Body of pancreas (tissue), 4 donors: ENCODE data around the gene VCX3A. TPM values are rescaled to one million over a fixed set of nuclear protein-coding genes. Genes with fewer than 3 reads are reported as not detected.
"Not testable (repeated sequence)": the region's sequence is repeated elsewhere in the genome, so short reads cannot be mapped to it uniquely, and the experiment has no call there.

ENCODE experiments used
- ATAC-seq: fragments of 150-250 bp; one replicate; pipeline ENCODE4 v1.9.1; 2016
- DNase-seq, 4 donors: peaks; one replicate each; pipeline ENCODE4 v3.0.0-alpha.2; 2019
- H3K27ac ChIP-seq, 4 donors: fragments of 200-600 bp; sonication (generic); 1 replicate in 3 of 4; 2 replicates in 1 of 4; pipeline versions ENCODE4 v1.5.1 to v1.6.1; 2016 to 2019; ENCODE audit warnings: mild to moderate bottlenecking in 1 of 4, mixed read lengths in 1 of 4, moderate library complexity in 1 of 4
- H3K27me3 ChIP-seq, 2 donors: fragments of 200-600 bp; sonication (generic); one replicate each; pipeline ENCODE4 v1.6.0; 2016; ENCODE audit warnings: mild to moderate bottlenecking in 1 of 2
- H3K36me3 ChIP-seq, 2 donors: fragments of 200-600 bp; sonication (generic); replicated peaks in 1 of 2; 2 replicates each; pipeline ENCODE4 v1.5.1; 2016; ENCODE audit warnings: low read depth in 2 of 2; ENCODE audit not compliant: insufficient read depth in 1 of 2
- H3K4me1 ChIP-seq: fragments of 200-600 bp; sonication (generic); one replicate; pipeline ENCODE4 v1.6.0; 2016
- H3K4me3 ChIP-seq, 2 donors: fragments of 200-600 bp; sonication (generic); 1 replicate in 1 of 2; 2 replicates in 1 of 2; pipeline ENCODE4 v1.5.1; 2016 to 2019
- H3K9me3 ChIP-seq, 3 donors: fragments of 200-600 bp; sonication (generic); 1 replicate in 2 of 3; 2 replicates in 1 of 3; pipeline ENCODE4 v1.5.1; 2016
- POLR2A ChIP-seq, 3 donors: fragments of 450-650 bp; IDR thresholded peaks; one replicate each; pipeline ENCODE4 v1.6.1; 2016; ENCODE audit warnings: antibody characterized with exemption in 3 of 3, mild to moderate bottlenecking in 2 of 3
- WGBS, 2 donors: methylation state at CpG; one replicate each; pipeline ENCODE4 v1.1.5; 2017; 5-methylcytosine and 5-hydroxymethylcytosine counted together
- intact Hi-C: fragments of 100-400 bp; cut with DNase I; formaldehyde crosslinking; loops from one replicate; pipeline ENCODE4 v1.15.1; 2023
- total RNA-seq, 2 donors: library from RNA; depleted of rRNA; stranded (reverse); fragments of >200 nt; gene quantifications; one replicate each; pipeline ENCODE4 v1.1.0, GENCODE V29; 2016
- TF ChIP-seq, protein P1 (sequence below), 7 experiments: fragments of 450-650 bp in 4 of 7; fragments of 200-600 bp in 3 of 7; sonication (generic) in 3 of 7; IDR thresholded peaks; one replicate each; pipeline ENCODE4 v1.5.1; 2016 to 2019; ENCODE audit warnings: antibody characterized with exemption in 7 of 7

The VCX3A gene
- not detected for total RNA-seq

DNA sequence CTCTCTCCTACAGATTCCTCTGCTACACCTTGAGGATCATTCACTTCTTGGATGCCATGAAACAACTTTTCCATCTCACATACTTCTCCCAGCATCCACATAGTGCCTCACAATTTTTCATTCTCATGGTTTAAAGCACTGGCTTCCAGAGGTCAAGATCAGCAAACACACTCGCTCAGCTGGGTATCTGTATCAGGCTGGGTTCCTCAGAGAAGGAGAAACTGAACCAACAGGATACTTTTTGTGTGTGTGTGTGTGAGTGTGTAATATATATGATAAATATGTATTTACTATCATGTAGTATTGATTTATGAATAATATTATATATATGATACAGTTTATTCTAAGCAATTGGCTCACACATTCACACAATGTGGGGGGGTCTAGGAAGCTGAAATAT, at the start of gene VCX3A:
Gene VCX3A, minus strand, starts transcription at position 101 of the 400 bp plus-strand sequence. CDS start 621 bp downstream, outside the sequence.
- H3K4me1 ChIP-seq, H3K27ac ChIP-seq, DNase-seq, ATAC-seq, H3K9me3 ChIP-seq, H3K36me3 ChIP-seq, H3K4me3 ChIP-seq, H3K27me3 ChIP-seq, intact Hi-C loops: not testable (repeated sequence)
- 63% methylated on average over 1 of the region's 1 CpG for WGBS, 2 donors

DNA sequence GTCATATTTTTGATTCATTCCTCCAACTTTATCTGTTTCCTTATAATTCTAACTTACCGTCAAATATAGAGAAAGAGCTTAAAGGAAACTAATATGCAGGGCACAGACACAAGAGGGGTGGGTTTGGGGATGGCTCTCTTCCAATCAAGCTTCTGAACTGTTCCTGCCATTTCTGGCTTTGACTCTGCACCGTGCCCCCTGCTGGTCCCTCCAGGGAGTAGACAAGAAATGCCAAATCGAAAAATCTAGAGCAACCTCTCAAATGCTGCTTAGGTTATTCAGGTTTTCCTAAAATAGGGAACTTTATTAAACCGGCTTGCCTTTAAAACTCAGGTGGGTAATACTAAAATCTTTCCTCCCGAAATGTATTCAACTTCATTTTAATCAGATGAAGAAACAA, 39.8 kb upstream of the VCX3A start:
- TF ChIP-seq, protein P1, sequence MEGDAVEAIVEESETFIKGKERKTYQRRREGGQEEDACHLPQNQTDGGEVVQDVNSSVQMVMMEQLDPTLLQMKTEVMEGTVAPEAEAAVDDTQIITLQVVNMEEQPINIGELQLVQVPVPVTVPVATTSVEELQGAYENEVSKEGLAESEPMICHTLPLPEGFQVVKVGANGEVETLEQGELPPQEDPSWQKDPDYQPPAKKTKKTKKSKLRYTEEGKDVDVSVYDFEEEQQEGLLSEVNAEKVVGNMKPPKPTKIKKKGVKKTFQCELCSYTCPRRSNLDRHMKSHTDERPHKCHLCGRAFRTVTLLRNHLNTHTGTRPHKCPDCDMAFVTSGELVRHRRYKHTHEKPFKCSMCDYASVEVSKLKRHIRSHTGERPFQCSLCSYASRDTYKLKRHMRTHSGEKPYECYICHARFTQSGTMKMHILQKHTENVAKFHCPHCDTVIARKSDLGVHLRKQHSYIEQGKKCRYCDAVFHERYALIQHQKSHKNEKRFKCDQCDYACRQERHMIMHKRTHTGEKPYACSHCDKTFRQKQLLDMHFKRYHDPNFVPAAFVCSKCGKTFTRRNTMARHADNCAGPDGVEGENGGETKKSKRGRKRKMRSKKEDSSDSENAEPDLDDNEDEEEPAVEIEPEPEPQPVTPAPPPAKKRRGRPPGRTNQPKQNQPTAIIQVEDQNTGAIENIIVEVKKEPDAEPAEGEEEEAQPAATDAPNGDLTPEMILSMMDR (IDR thresholded peaks at IDR 0.05), result no peak
- TF ChIP-seq POLR2A (IDR thresholded peaks at IDR 0.05), result no peak
- 56 to 71% methylated on average over 5 of the region's 5 CpGs for WGBS, 2 donors

GRCh38 chrX:6568031-6568430, 33.1 kb upstream of the VCX3A start:
- TF ChIP-seq, protein P1 (IDR thresholded peaks at IDR 0.05), result no peak
- no peak for TF ChIP-seq POLR2A (IDR thresholded peaks at IDR 0.05)
- no peaks in the 10 kb centered on the region for H3K27me3 ChIP-seq
- WGBS, 2 donors, result 62 to 82% methylated on average over 3 of the region's 3 CpGs
- no peak for ATAC-seq
- H3K27ac ChIP-seq, result no peak overlapping the region
- intact Hi-C loops, result no loop called here
- H3K4me1 ChIP-seq, result no peaks in the 10 kb centered on the region
- H3K4me3 ChIP-seq, result no peak overlapping the region
- no peak for DNase-seq
- H3K36me3 ChIP-seq, result no peaks in the 10 kb centered on the region
- H3K9me3 ChIP-seq, result no peaks in the 10 kb centered on the region

More for the DNA sequence above, 39.8 kb upstream of the VCX3A start:
- ATAC-seq, result no peak
- H3K9me3 ChIP-seq, result no peaks in the 10 kb centered on the region
- no peaks in the 10 kb centered on the region for H3K27me3 ChIP-seq
- H3K27ac ChIP-seq, result no peak overlapping the region
- no peaks in the 10 kb centered on the region for H3K36me3 ChIP-seq
- H3K4me1 ChIP-seq, result no peaks in the 10 kb centered on the region
- DNase-seq, result no peak
- intact Hi-C loops, result no loop called here
- no peak overlapping the region for H3K4me3 ChIP-seq

DNA sequence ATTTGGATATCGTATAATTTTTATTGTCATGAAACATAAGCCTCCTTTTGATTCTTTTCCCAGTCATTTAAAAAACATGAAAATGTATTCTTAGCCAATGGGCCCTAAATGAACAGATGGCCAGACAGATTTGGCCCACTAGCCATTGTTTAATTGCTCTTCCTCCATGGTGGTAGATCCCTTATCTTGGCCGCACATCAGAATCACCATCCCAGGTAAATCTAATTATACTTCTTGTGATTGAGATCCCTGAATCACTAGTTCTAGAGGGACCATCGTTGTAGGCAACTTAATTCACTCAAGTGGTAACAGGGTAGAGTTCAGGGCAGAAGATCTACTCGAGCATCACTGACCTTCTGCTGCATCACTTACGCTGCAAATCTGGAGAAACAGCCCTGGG, 24.1 kb upstream of the VCX3A start:
- H3K36me3 ChIP-seq, result no peaks in the 10 kb centered on the region
- no peak overlapping the region for H3K4me3 ChIP-seq
- no peak for DNase-seq
- no peak overlapping the region for H3K27ac ChIP-seq
- H3K9me3 ChIP-seq, result no peaks in the 10 kb centered on the region
- intact Hi-C loops, result no loop called here
- ATAC-seq, result no peak
- whole genome bisulfite sequencing, 2 donors, result 83 to 87% methylated on average over 4 to 5 of the region's 5 CpGs
- no peaks in the 10 kb centered on the region for H3K4me1 ChIP-seq
- TF ChIP-seq, protein P1 (IDR thresholded peaks at IDR 0.05), result no peak
- no peak for TF ChIP-seq POLR2A (IDR thresholded peaks at IDR 0.05)
- H3K27me3 ChIP-seq, result no peaks in the 10 kb centered on the region

DNA sequence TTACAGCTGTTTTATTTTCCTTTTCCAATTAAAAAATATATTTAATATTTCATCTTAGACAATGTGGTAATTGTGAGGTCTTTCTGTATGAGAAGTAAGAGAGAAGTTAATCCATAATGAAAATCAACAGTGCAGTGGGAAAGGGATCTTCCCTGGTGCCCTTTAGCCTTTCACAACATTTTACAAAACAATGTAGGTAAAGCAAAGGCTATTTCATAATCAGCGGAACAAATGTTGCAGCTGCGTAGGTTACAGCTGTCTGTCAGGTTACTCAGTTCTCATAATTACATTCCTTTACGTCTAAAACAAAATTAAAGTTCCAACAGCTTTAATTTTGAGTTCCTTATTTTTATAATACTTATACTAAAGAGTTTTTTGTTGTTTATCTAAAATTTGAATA, 22.8 kb upstream of the VCX3A start:
- ATAC-seq (no peak), DNase-seq (no peak)
- TF ChIP-seq, protein P1 (IDR thresholded peaks at IDR 0.05), result no peak
- no peak for TF ChIP-seq POLR2A (IDR thresholded peaks at IDR 0.05)
- Histone ChIP-seq H3K4me3 (no peak overlapping the region), H3K27me3 (no peaks in the 10 kb centered on the region), H3K9me3 (no peaks in the 10 kb centered on the region), H3K27ac (no peak overlapping the region), H3K36me3 (no peaks in the 10 kb centered on the region), H3K4me1 (no peaks in the 10 kb centered on the region)
- intact Hi-C loops, result no loop called here
- 68 to 70% methylated on average over 3 of the region's 3 CpGs for WGBS, 2 donors
